GM19351 (cell line): ENCODE results near the gene LCN2.
"Not testable (repeated sequence)": the region's sequence is repeated elsewhere in the genome, so short reads cannot be mapped to it uniquely, and the experiment has no call there.

Source experiments
- ATAC-seq: cut with Tn5 transposase; IDR thresholded peaks from one replicate; pipeline ENCODE4 v1.9.1; 2021; ENCODE audit warnings: mild to moderate bottlenecking, moderate library complexity; ENCODE audit not compliant: unreplicated experiment

LCN2 gene

GRCh38 chr9:128127568-128127989 lies 21.7 kb upstream of the LCN2 start, which contains the start of gene PTGES2:
PTGES2 (minus strand) TSS chr9:128127729; CDS start chr9:128127717, 12 bp downstream.
- ATAC-seq = peak; percentile 55

- peak; percentile 58 for ATAC-seq
These were observed 21.0 kb upstream of the LCN2 start for GRCh38 chr9:128127990-128128835.

- ATAC-seq = no peak
These were observed 20.2 kb upstream of the LCN2 start for GRCh38 chr9:128128836-128129590.

GRCh38 chr9:128129976-128130590 lies 19.2 kb upstream of the LCN2 start:
- ATAC-seq = not testable (repeated sequence)

- not testable (repeated sequence) for ATAC-seq
These were observed 18.6 kb upstream of the LCN2 start for GRCh38 chr9:128130651-128131050.

GRCh38 chr9:128131346-128131745 lies 17.9 kb upstream of the LCN2 start:
- ATAC-seq = not testable (repeated sequence)

GRCh38 chr9:128132139-128132538 lies 17.1 kb upstream of the LCN2 start:
- ATAC-seq = not testable (repeated sequence)

GRCh38 chr9:128135561-128135960 lies 13.7 kb upstream of the LCN2 start:
- not testable (repeated sequence) for ATAC-seq

GRCh38 chr9:128136816-128137793 lies 12.1 kb upstream of the LCN2 start:
- no peak for ATAC-seq

- no peak for ATAC-seq
These were observed 11.3 kb upstream of the LCN2 start for GRCh38 chr9:128138001-128138400.

- ATAC-seq = no peak
These were observed 9.6 kb upstream of the LCN2 start for GRCh38 chr9:128139621-128140020.

- no peak for ATAC-seq
These were observed 7.6 kb upstream of the LCN2 start for GRCh38 chr9:128141604-128142003.

GRCh38 chr9:128142061-128142460 lies 7.2 kb upstream of the LCN2 start:
- ATAC-seq = no peak

- no peak for ATAC-seq
These were observed 6.7 kb upstream of the LCN2 start for GRCh38 chr9:128142596-128142995.

GRCh38 chr9:128143525-128144238 lies 5.6 kb upstream of the LCN2 start:
- no peak for ATAC-seq

- no peak for ATAC-seq
These were observed 4.7 kb upstream of the LCN2 start for GRCh38 chr9:128144239-128145181.

GRCh38 chr9:128145536-128145935 lies 3.7 kb upstream of the LCN2 start:
- ATAC-seq = no peak

GRCh38 chr9:128145951-128146351 lies 3.3 kb upstream of the LCN2 start:
- no peak for ATAC-seq
